GM19023 (cell line): Measurements from ENCODE around the gene RAB40A.
"Not testable (repeated sequence)": the region's sequence is repeated elsewhere in the genome, so short reads cannot be mapped to it uniquely, and the experiment has no call there.

Experiments
- ATAC-seq: cut with Tn5 transposase; IDR thresholded peaks from one replicate; pipeline ENCODE4 v1.9.1; 2021; ENCODE audit warnings: mild to moderate bottlenecking, moderate library complexity; ENCODE audit not compliant: unreplicated experiment

The RAB40A gene

DNA sequence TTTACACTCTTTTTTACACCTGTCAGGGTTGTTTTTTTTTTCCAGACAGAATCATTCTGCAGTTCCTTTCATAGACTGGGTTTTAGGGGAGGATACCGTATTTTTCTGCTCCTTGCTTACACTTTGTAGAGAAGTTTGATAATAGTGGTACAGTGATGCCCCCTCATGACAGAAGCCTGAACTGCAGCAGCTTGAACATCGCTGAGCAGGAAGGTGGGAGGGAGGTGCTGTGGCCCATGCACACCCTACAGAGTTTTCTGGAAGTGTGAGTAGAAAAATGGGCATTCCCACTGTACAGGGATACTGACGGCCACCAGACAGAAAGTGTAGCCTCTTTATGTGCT lies 54.5 kb downstream of the RAB40A start:
- ATAC-seq, result peak; percentile 92

DNA sequence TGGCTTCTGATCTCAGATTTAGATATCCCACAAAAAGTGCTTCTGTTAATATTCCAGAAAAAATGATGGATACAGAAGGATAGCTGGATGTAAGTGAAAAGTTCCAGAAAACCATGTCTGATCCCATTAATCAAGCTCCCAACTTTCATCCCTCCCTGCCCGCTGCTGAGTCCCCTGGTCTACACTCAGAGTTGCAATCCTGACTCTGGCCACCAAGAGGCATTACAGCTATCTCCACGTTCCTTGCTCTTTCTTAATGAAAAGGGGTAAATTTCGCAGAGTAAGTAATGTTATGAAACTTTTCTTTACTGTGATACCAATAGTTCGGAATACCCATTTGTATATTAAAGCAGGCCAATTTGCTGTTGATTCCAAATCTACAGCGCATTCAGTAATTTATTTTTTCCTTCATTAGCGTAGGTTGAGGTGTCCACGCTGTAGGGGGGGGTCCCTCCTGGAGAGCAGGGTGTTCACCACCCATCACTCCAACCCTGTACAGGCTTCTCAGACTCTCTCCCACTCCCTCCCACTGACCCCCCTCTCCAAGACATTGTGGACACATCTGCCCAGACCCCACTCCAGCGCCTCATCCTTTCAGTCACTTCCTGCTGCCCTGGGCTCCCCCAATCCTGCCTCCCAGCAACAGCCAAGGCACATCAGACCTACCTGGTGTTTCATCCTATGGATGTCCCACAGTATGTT lies 55.1 kb downstream of the RAB40A start:
- ATAC-seq, result peak; percentile 63

DNA sequence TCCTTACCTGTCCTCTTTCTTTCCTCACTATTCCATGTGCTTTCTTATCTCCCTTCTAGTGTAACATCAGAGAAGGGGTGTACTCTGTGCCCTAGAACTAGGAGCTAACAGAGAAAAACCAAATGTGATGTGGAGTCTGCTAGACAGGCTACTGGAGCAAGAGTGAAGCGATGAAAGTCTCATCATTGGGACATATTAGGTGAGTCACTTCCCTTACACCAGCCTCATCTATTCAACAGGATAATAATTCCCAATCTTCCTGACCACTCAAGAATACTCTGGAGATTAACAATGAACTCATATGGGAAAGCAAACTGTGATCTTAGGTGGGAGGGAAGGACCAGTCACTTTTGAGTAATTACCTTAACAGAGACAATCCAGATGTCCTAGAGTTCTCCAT lies 58.1 kb downstream of the RAB40A start:
- ATAC-seq, result no peak

DNA sequence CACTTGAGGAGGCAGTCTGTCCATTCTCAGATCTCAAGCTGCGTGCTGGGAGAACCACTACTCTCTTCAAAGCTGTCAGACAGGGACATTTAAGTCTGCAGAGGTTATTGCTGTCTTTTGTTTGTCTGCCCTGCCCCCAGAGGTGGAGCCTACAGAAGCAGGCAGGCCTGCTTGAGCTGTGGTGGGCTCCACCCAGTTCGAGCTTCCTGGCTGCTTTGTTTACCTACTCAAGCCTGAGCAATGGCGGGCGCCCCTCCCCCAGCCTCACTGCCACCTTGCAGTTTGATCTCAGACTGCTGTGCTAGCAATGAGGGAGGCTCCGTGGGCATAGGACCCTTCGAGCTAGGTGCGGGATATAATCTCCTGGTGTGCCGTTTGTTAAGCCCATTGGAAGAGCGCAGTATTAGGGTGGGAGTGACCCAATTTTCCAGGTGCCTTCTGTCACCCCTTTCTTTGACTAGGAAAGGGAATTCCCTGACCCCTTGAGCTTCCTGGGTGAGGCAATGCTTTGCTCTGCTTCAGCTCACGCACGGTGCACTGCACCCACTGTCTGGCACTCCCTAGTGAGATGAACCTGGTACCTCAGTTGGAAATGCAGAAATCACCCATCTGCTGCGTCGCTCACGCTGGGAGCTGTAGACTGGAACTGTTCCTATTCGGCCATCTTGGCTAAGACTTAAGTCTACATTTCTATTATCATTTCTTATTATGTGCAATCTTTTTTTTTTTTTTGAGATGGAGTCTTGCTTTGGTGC lies 59.1 kb downstream of the RAB40A start:
- not testable (repeated sequence) for ATAC-seq

- no peak for ATAC-seq
Measured at GRCh38 chrX:103453655-103454054, 65.6 kb downstream of the RAB40A start.
